ENCODE results near the gene ELK4. TPM values are rescaled to one million over a fixed set of nuclear protein-coding genes. Genes with fewer than 3 reads are reported as not detected.

ELK4 gene
- total and polyA plus RNA-seq, 2 experiments from 2014 or later, result 5.1 to 19.7 TPM

- H2AFZ ChIP-seq, result no peak overlapping the region
- TF ChIP-seq ZNF331 (CRISPR knock-in tag; IDR thresholded peaks at IDR 0.05; ENCODE audit: low read depth) (no peak), CREB1 (CRISPR knock-in tag; IDR thresholded peaks at IDR 0.05; ENCODE audit: low read depth) (no peak), NANOG (IDR thresholded peaks at IDR 0.05; ENCODE audit: borderline replicate concordance) (no peak), STAT1 (IDR thresholded peaks at IDR 0.05; ENCODE audit: unreplicated experiment) (no peak), ZNF114 (CRISPR knock-in tag; IDR thresholded peaks at IDR 0.05) (no peak), EZH2 (IDR thresholded peaks at IDR 0.05; ENCODE audit: low read depth, unreplicated experiment) (no peak), REST (IDR thresholded peaks at IDR 0.05; ENCODE audit: unreplicated experiment) (no peak), ETS1 (IDR thresholded peaks at IDR 0.05) (no peak), EZH2phosphoT487 (IDR thresholded peaks at IDR 0.05; ENCODE audit: unreplicated experiment) (no peak), CTCF (conservative IDR thresholded peaks at IDR 0.05; ENCODE audit: low read depth in 2 of 2) (no peak), JUNB (IDR thresholded peaks at IDR 0.05; ENCODE audit: unreplicated experiment) (no peak), POLR2AphosphoS5 (IDR thresholded peaks at IDR 0.05; ENCODE audit: low read depth) (no peak), ZNF462 (CRISPR knock-in tag; IDR thresholded peaks at IDR 0.05) (no peak)
- H3K4me3 ChIP-seq, result no peak overlapping the region
- Mint-ChIP-seq H3K4me3 (no peak overlapping the region), H3K9me3 (no peaks in the 10 kb centered on the region), H3K36me3 (ENCODE audit: low read depth) (no peaks in the 10 kb centered on the region; the same call in 2 of the 3 replicates), H3K27me3 (ENCODE audit: insufficient read depth, low read depth, poor library complexity) (peaks cover 2% of the 10 kb centered on the region), H3K27ac (no peak overlapping the region), H3K4me1 (peaks cover 19% of the 10 kb centered on the region)
- no peaks in the 10 kb centered on the region for H3K27me3 ChIP-seq (ENCODE audit: insufficient read depth)
- no peaks in the 10 kb centered on the region for H3K79me2 ChIP-seq (replicated peaks; ENCODE audit: insufficient read depth)
- no peaks in the 10 kb centered on the region for H3K36me3 ChIP-seq (ENCODE audit: insufficient read depth)
- H3K27ac ChIP-seq (ENCODE audit: low read depth), result no peak overlapping the region
- no peaks in the 10 kb centered on the region for H3K9me2 ChIP-seq (ENCODE audit: insufficient read depth)
- no peaks in the 10 kb centered on the region for H3F3A ChIP-seq (replicated peaks; ENCODE audit: low read depth)
- H4K20me1 ChIP-seq (replicated peaks; ENCODE audit: insufficient read depth), result no peaks in the 10 kb centered on the region; the same call in 1 of the 2 replicates
- peak; percentile 53 for ATAC-seq
- no peak for DNase-seq (ENCODE audit: low spot score)
- H3K4me1 ChIP-seq (ENCODE audit: insufficient read depth), result 0 out of 2 replicates have a peak, but pooled peaks cover 4% of the 10 kb centered on the region
- no peak overlapping the region for H3K4me2 ChIP-seq
These were observed 13.7 kb upstream of the ELK4 start for GRCh38 chr1:205645519-205645918.

Measured in GM23338 (cell line).